Upper lobe of left lung (tissue), 6 donors: ENCODE data around the gene HSP90AB1. TPM values are rescaled to one million over a fixed set of nuclear protein-coding genes. Genes with fewer than 3 reads are reported as not detected.

Source experiments
- ATAC-seq, 2 donors: fragments of 200-7000 bp; cut with Tn5 transposase; one replicate each; pipeline ENCODE4 v1.9.1; 2022; ENCODE audit warnings: mild to moderate bottlenecking in 2 of 2, moderate library complexity in 2 of 2; ENCODE audit not compliant: low FRiP score in 2 of 2
- DNase-seq, 2 donors: peaks; one replicate each; pipeline ENCODE4 v3.0.0-alpha.2; 2019 to 2020
- H3K27ac ChIP-seq, 4 donors: fragments of 200-600 bp; sonication (generic); one replicate each; pipeline ENCODE4 v1.5.1; 2016 to 2019
- H3K27me3 ChIP-seq, 4 donors: fragments of 200-600 bp; sonication (generic); one replicate each; pipeline ENCODE4 v1.5.1; 2017 to 2019
- H3K36me3 ChIP-seq, 4 donors: fragments of 200-600 bp; sonication (generic); one replicate each; pipeline ENCODE4 v1.5.1; 2016 to 2019
- H3K4me1 ChIP-seq, 4 donors: fragments of 200-600 bp; sonication (generic); one replicate each; pipeline ENCODE4 v1.5.1; 2018 to 2019
- H3K4me3 ChIP-seq, 4 donors: fragments of 200-600 bp; sonication (generic); one replicate each; pipeline ENCODE4 v1.5.1; 2017 to 2019; ENCODE audit warnings: mild to moderate bottlenecking in 2 of 4, moderate library complexity in 1 of 4
- H3K9me3 ChIP-seq, 4 donors: fragments of 200-600 bp; sonication (generic); one replicate each; pipeline ENCODE4 v1.5.1; 2018 to 2019
- EP300 ChIP-seq, 4 donors: sonication (generic); formaldehyde crosslinking; IDR thresholded peaks; one replicate each; pipeline ENCODE4 v1.5.1; 2017; ENCODE audit warnings: antibody characterized with exemption in 4 of 4, control low read depth in 2 of 4
- POLR2A ChIP-seq, 4 donors: fragments of 450-650 bp; IDR thresholded peaks; one replicate each; pipeline ENCODE4 v1.5.1; 2016 to 2017; ENCODE audit warnings: antibody characterized with exemption in 4 of 4, mild to moderate bottlenecking in 2 of 4
- POLR2AphosphoS5 ChIP-seq, 2 donors: sonication (generic); formaldehyde crosslinking; IDR thresholded peaks; one replicate each; pipeline ENCODE4 v1.5.1; 2017; ENCODE audit warnings: antibody characterized with exemption in 2 of 2
- WGBS, 2 donors: methylation state at CpG; one replicate each; pipeline ENCODE4 v1.1.5; 2017 to 2018; 5-methylcytosine and 5-hydroxymethylcytosine counted together
- total RNA-seq, 6 donors: library from RNA; depleted of rRNA in 4 of 6; stranded (reverse); fragments of >200 nt in 4 of 6; gene quantifications; one replicate each; pipeline versions ENCODE4 v1.1.0 to v1.2.1, GENCODE V29; 2016 to 2021
- TF ChIP-seq, protein P1 (sequence below), 6 experiments: fragments of 450-650 bp in 4 of 6; fragments of 200-600 bp in 2 of 6; sonication (generic) in 2 of 6; IDR thresholded peaks; one replicate each; pipeline ENCODE4 v1.5.1; 2016 to 2019; ENCODE audit warnings: antibody characterized with exemption in 6 of 6
- donor health status: DM: no; HTN: no; CAD: no; lungs with moderate emphysema.
- donor health status: DM: no; HTN: yes; CAD: no; lungs with severe emphysema.

The HSP90AB1 gene
- total RNA-seq, 6 donors from 2014 or later, result 175 to 656 (median 471) TPM

DNA sequence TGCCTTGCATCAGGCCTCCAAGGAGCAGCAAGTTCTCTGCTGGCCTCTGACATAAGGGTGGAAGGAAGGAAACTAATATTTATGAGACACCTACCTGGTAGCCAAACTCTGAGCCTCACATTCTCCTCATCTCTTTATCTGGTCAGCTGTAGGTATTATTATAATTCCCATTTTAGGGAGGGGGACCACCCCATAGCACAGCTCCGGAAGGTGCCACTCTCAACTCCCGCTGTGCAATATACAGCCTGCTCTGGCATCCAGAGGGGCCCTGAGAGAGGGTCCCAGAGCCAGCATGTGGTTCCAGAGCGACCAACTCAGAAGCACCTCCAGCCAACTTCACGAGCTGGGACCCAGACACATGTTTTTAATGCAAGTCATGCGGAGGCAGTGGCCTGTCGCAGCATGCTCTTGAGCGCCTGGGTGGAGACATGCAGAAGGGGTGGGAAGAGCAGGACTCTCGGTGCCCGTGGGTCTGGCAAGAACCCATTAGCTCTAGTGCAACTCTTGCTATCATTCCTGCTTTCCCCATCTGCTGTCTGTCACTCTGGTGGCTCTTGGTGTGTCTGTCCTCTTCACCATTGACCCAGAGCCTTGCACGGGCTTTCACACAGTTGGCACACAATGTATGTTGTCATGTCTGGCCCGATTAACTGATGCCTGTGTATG lies 45.1 kb upstream of the HSP90AB1 start:
- H3K27me3 ChIP-seq, result no peaks in the 10 kb centered on the region
- no peak for ATAC-seq
- TF ChIP-seq POLR2A (IDR thresholded peaks at IDR 0.05) (no peak), EP300 (IDR thresholded peaks at IDR 0.05) (no peak), POLR2AphosphoS5 (IDR thresholded peaks at IDR 0.05) (no peak)
- TF ChIP-seq, protein P1, sequence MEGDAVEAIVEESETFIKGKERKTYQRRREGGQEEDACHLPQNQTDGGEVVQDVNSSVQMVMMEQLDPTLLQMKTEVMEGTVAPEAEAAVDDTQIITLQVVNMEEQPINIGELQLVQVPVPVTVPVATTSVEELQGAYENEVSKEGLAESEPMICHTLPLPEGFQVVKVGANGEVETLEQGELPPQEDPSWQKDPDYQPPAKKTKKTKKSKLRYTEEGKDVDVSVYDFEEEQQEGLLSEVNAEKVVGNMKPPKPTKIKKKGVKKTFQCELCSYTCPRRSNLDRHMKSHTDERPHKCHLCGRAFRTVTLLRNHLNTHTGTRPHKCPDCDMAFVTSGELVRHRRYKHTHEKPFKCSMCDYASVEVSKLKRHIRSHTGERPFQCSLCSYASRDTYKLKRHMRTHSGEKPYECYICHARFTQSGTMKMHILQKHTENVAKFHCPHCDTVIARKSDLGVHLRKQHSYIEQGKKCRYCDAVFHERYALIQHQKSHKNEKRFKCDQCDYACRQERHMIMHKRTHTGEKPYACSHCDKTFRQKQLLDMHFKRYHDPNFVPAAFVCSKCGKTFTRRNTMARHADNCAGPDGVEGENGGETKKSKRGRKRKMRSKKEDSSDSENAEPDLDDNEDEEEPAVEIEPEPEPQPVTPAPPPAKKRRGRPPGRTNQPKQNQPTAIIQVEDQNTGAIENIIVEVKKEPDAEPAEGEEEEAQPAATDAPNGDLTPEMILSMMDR (IDR thresholded peaks at IDR 0.05), result no peak
- H3K36me3 ChIP-seq, result no peaks in the 10 kb centered on the region
- H3K9me3 ChIP-seq, result no peaks in the 10 kb centered on the region
- no peak for DNase-seq
- H3K4me3 ChIP-seq, result no peak overlapping the region
- no peak overlapping the region for H3K27ac ChIP-seq
- 84 to 91% methylated on average over 9 to 11 of the region's 11 CpGs for WGBS, 2 donors
- no peaks in the 10 kb centered on the region for H3K4me1 ChIP-seq

DNA sequence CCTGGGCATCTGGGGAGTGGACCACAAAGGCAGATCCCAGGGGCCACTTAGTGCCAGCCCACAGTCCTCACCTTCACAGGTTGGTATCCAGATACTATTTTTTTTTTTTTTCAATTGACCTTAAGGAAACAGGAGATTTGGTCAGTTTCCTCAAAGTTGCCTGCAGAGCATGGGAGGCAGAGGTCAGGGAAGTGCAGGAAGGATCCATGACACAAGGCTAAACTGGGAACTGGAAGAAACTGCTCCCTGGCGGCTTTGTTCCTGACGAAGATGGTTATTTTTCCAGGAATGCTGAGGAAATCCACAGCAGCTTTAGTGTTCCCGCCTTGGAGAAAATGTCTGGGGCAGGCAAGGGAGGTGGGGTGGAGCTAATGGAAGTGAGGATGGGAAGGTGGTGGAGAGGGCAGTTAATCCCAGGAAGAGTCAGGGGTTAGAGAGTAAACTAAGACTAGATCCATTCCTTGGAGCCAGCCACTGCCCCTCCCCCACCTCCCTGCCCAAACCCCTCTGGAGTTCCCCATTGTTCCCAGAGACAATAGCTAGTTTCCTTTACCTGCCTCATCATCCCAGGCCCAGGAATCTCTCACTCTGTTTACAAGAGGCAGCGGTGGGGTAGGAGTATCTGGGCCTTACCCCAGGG lies 44.4 kb upstream of the HSP90AB1 start:
- DNase-seq, result no peak
- H3K4me3 ChIP-seq, result no peak overlapping the region
- no peaks in the 10 kb centered on the region for H3K27me3 ChIP-seq
- ATAC-seq, result no peak
- no peaks in the 10 kb centered on the region for H3K36me3 ChIP-seq
- H3K4me1 ChIP-seq, result no peaks in the 10 kb centered on the region
- no peaks in the 10 kb centered on the region for H3K9me3 ChIP-seq
- no peak for TF ChIP-seq EP300 (IDR thresholded peaks at IDR 0.05)
- TF ChIP-seq POLR2A (IDR thresholded peaks at IDR 0.05), result no peak
- TF ChIP-seq, protein P1 (IDR thresholded peaks at IDR 0.05), result no peak
- TF ChIP-seq POLR2AphosphoS5 (IDR thresholded peaks at IDR 0.05), result no peak
- no peak overlapping the region for H3K27ac ChIP-seq
- WGBS, 2 donors, result 72 to 87% methylated on average over 4 of the region's 4 CpGs

DNA sequence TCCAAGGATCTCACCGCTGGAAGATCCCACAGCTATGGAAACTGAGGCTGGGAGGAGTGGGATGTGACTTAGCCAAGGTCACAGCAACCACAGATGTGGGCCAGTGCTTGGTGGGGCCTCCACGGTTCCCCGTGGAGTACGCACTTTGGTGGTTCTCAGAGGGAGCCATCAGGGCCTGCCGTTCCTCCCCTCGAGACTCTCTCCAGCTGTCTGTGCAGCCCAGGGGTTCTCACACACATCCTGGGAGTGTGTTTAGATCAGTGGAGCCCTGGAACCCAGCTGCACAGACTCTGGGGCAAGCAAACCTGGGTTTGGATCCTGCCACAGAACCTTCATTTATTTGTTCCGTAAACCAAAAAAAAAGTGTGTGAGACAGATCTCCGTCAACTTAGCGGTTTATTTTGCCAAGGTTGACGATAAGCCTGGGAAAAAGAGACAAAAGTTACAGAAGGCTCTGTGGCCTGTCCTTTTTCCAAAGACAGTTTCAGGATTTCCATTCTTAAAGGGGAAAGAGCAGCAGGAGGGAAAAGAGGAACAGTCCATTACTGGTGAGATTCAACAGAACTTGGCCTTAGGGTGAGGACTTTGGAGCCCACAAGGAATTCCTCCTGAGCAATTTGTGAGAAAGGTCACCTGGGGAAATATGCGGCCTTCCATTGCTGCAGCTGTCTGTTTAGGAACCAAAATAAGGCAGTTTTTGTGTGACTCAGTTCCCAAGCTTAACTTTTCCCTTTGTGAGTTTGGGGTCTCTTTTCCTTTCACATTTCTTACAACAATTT lies 43.7 kb upstream of the HSP90AB1 start:
- H3K36me3 ChIP-seq, result no peaks in the 10 kb centered on the region
- DNase-seq, result no peak
- no peaks in the 10 kb centered on the region for H3K27me3 ChIP-seq
- TF ChIP-seq EP300 (IDR thresholded peaks at IDR 0.05) (no peak), POLR2AphosphoS5 (IDR thresholded peaks at IDR 0.05) (no peak), POLR2A (IDR thresholded peaks at IDR 0.05) (no peak)
- TF ChIP-seq, protein P1 (IDR thresholded peaks at IDR 0.05), result no peak
- H3K4me3 ChIP-seq, result no peak overlapping the region
- WGBS, 2 donors, result 89 to 91% methylated on average over 6 to 11 of the region's 11 CpGs
- no peak for ATAC-seq
- no peaks in the 10 kb centered on the region for H3K9me3 ChIP-seq
- H3K4me1 ChIP-seq, result no peaks in the 10 kb centered on the region
- H3K27ac ChIP-seq, result no peak overlapping the region

DNA sequence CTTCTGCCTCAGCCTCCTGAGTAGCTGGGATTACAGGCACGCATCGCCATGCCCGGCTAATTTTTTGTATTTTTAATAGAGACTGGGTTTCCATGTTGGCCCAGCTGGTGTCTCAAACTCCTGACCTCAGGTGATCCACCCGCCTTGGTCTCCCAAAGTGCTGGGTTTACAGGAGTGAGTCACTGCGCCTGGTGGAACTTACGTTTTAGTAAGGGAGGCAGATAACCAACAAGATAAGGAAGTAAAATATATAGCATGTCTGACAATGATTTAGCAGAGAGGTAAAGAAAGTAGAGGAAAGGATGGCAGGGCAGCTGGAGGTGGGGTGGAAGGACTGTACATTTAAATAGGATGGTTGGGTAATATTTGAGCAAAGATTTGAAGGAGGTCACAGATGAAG lies 42.9 kb upstream of the HSP90AB1 start:
- TF ChIP-seq EP300 (IDR thresholded peaks at IDR 0.05) (no peak), POLR2A (IDR thresholded peaks at IDR 0.05) (no peak), POLR2AphosphoS5 (IDR thresholded peaks at IDR 0.05) (no peak)
- TF ChIP-seq, protein P1 (IDR thresholded peaks at IDR 0.05), result no peak
- Histone ChIP-seq H3K36me3 (no peaks in the 10 kb centered on the region), H3K4me3 (no peak overlapping the region), H3K9me3 (no peaks in the 10 kb centered on the region), H3K27ac (no peak overlapping the region), H3K27me3 (no peaks in the 10 kb centered on the region), H3K4me1 (no peaks in the 10 kb centered on the region)
- WGBS, 2 donors, result 85 to 87% methylated on average over 6 of the region's 6 CpGs
- DNase-seq, result no peak
- ATAC-seq, result no peak
